ENCODE results near the gene LRRC53.

The LRRC53 gene

GRCh38 chr1:74432325-74432724 is 80.1 kb downstream of the LRRC53 start:
- DNase-seq: no peak

DNA sequence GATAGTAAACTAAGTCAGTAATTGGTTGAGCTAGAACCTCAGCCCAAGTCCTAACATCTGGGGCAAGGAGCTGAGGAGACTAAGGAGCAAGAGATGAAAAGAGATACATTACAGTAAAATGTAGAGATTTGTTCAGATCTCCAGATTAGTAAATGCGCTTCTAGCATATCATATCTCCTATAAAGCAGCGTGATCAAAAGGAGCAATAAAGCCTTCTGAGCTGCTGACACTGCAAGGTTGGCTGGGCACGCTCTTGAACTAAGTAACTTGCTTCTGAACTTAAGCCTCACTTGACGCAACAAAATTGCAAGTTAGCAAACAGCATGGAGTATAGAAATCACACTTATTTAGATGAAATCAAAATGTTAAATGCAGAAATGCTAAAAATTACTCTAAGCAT is 80.9 kb downstream of the LRRC53 start:
- DNase-seq: no peak

DNA sequence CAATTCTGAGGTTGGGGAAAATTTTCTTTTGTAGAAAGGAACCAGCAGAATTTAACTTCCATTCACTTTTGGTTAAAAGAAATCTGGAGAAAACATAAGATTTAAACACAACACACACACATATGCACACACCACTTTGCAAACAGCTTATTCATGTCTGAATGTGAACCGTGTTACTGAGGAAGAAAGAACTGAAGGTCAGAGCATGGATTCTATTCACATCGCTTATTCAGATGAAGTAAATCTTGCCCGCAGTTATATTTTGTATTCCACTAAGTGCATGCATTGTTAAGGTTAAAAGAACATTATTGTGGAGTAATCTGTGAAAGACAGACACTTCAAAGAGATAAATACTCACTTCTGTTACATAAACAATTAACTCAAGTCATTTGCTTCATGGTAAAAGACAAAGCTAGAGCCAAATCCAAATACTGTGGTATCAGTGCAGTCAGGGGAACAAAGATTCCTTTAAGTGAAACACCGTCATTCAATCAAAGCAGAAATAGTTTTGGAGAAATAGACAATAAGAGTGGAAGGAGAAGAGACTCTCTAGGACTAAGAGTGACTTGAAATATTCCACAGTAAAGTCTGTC is 82.0 kb downstream of the LRRC53 start:
- DNase-seq: no peak

DNA sequence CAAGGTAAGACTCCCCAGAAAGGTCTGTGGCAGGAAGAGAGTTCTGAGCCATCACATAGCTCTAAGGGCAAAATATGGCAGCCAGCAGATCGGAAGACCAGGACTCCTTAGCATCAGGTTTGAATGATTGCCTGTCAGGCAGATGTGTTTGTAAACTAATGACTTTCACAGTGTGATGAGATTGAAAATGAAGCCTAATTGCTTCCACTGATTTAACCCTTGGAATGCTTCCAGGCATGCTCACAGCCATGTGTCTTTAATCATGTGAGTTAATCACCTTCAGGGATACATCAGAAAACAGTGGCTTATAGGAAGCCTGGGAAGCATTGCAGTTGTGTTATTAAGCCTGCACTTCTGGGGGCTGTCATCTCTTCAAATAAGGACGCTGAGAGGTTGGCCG is 82.8 kb downstream of the LRRC53 start:
- no peak for DNase-seq

DNA sequence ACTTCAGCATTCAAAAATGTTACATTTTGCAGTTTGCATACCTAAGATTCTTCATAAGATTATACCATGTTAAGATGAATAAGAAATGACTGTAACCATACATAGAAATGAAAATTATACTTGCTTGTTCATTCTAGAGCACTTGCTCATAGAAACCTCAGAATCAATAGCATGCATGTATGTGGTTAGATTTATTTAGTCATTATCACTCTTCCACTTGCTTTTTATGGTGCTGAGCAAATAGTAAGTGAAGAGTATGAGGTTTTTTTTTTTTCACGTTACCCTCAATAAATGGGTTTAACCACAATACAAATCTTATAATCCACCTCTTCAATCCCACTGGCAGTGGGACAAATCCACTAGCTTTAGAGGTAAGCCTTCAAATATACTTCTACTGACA is 84.7 kb downstream of the LRRC53 start:
- DNase-seq: no peak

- no peak for DNase-seq
These were observed 86.0 kb downstream of the LRRC53 start for GRCh38 chr1:74426208-74426937.

DNA sequence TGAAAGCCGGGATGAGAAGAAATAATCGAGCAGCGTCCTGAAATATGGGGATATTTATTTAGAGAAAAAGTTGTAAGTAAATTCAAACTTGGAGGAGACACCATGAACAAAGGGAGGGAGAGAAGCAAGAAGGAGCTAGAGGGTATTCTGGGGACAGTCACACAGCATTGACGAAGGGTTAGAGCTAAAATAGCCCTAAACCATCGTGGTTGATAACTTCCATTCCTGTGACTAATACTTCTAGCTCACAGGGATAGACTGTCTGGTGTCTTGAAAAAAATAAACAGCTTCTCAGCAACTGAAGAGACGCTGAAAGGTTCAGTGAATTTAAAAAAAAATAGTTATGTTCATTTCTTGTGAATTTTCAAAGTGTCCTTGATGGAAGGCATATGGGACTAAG is 86.7 kb downstream of the LRRC53 start:
- DNase-seq: no peak

DNA sequence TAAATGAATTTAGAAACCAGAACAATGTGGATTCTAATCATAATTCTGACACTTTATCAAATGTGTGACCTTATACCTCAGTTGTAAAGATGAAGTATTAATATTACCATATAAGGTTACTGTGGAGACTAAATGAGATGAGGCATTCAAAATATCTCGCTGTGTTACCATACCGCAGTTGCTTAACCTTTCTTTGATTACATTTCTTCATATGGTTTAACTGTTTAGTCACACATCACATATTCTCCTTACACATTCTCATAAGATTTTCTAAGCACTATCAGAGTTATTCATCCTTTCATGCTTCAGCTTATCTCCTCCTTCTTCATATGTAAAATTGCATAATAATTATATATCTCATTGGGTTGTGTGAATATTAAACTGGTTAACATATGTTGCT is 88.9 kb downstream of the LRRC53 start:
- no peak for DNase-seq

- no peak for DNase-seq
These were observed 89.8 kb downstream of the LRRC53 start for GRCh38 chr1:74422421-74423292.

GRCh38 chr1:74420467-74420866 is 91.9 kb downstream of the LRRC53 start:
- no peak for DNase-seq

All from 8988T (cell line).